CD1c-positive myeloid dendritic cell (primary cell): ENCODE measurements around the gene ARNT2.

ENCODE experiments used
- DNase-seq: peaks from one replicate; pipeline ENCODE4 v3.0.0-alpha.2; 2016; ENCODE audit errors: extremely low spot score

Gene ARNT2

DNA sequence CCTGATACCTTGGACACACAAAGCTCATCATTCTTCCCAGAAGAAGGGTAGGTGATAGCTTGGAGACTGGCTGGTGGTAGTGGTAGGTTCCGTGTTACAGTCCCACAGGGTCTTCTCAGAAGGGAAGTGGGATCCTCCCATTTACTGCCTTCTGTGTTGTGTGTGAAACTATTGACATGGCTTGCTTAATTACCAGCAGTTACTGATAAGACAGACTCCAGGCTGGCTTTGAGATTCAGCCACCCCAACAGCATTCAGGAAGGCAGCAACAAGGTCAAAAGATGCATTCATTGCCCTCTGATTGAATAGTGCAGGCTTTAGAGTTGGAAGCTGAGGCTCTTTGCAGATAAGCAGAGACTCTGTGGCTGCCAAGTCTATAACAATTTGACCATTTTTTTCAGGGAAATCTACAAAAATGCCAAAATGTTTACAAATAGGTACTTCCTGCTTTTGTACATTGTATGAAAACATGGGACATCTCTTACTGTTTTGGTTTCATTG, 7.7 kb downstream of the ARNT2 start:
- DNase-seq = no peak

DNA sequence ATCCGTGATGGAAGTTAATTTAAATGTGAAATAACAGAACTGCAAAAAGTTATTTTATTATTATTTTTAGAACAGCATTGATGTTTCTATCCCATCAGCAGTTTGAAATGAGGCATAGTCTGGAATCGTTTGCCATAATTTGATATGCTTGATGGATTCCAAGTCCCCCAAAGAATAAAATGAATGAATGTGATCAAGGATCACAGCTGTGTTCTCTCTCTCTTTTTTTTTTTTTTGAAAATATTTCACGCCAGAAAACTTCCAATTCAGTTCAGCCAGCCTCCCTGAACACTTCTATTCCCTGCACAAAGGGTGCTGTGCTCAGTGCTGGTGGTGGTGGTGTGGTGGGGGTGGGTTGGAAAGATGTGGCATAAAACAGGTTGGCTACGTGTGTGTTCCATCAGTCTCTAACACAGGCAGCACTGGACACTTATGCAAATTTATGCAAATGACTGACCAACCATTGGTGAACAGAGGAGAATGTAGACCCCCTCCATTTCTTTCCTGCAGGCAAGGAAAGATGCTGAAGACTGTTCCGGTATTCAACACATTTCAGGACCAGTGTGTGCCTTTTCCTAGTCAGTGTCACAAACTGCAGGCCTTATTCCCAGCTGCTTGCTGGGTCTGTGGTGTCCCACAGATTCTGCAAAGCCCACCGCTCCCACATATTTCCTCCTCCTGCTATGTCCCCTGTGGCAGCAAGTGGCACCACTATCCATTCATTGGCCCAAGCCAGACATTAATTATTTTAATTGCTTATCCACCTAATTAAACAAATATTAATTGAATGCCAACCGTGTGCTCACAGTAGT, 10.6 kb downstream of the ARNT2 start:
- no peak for DNase-seq

- no peak for DNase-seq
Observed at GRCh38 chr15:80415358-80415670, 11.1 kb downstream of the ARNT2 start.

- DNase-seq = no peak
Observed at GRCh38 chr15:80416702-80417101, 12.5 kb downstream of the ARNT2 start.

DNA sequence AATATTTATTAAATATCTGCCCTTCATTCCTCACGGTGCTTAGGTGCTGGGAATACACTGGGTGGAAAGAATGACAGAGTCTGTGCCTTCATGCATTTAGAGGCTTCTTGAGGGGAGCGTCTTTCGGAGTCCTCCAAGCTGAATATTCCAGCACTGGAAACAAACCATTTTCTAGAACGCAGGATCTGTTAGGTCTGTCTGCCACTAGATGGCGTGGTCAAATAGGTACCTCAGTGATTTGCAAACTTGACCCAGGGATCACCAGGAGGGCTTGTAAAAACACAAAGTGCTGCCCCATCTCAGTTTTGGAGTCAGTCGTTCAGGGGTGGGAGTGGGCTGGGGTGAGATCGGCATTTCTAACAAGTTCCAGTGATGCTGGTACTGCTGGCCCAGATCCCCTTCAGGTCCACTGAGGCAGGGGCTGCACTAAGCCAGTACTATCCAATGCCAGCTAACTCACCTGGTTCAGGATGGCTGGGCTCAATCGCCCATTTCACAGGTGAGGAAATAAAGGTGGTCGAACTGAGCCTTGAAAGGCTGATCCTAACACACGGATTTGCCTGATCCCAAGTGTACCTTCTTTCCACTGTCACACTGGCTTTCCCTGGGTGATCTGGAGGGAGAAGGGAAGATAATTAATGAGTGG, 14.8 kb downstream of the ARNT2 start:
- peak; percentile 49 for DNase-seq

DNA sequence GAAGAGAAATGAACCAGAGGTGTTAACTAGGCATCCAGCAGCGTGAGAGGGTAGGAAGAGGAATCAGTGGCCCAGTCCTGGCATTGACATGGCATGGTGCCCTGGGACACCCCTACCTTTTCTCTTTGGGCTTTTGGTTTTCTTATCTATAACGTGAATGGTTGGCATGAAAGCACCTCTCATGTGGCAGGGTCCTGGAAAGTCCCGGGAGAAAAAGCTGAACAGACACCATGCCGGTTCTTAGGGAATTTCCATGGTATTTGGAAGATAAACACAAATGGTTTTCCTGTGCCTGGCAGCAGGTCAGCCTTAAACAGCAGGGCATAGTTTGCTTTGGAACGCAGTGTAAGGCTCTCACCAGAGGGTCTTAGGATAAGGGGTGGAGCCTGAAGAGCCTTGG, 15.4 kb downstream of the ARNT2 start:
- DNase-seq = no peak

- no peak for DNase-seq
Observed at GRCh38 chr15:80420658-80421057, 16.5 kb downstream of the ARNT2 start.

DNA sequence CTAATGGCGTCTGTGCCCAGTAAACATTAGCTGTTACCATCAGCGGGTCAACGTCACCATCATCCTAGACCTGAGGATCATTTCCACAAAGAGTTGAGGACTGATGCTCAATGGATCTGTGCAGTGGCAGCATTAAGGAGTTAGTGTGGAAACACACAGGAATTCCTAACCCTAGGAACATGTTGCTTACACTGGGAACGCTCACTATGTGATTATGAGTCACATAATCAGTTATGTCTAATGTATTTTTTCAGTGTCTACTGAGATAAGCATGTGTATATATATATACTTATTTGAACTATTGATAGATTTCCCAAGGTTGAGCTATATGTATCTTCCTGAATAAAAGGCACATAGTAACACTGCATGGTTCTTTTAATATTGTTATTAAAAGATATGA, 19.0 kb downstream of the ARNT2 start:
- DNase-seq = no peak

DNA sequence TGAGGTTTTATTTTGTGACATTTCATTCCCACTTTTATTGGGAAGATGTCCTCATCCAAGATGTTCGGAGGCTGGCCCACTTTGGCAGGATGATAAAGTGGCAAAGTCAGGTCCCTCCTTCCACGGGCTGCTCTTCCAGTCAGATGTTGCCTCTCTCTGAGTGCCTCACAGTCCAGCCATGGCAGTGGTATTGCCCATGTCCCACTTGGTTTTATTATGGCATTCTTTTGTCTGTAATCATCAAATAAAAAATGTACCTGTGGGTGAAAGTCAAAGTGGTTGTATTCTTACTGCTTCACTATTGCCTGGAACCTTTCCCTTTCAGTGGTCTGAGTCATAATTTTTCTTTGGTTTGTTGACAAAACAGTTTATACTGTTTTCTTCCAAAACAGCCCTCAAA, 20.2 kb downstream of the ARNT2 start:
- no peak for DNase-seq

GRCh38 chr15:80426316-80426715, 22.1 kb downstream of the ARNT2 start:
- no peak for DNase-seq

- no peak for DNase-seq
Observed at GRCh38 chr15:80429964-80430363, 25.8 kb downstream of the ARNT2 start.

DNA sequence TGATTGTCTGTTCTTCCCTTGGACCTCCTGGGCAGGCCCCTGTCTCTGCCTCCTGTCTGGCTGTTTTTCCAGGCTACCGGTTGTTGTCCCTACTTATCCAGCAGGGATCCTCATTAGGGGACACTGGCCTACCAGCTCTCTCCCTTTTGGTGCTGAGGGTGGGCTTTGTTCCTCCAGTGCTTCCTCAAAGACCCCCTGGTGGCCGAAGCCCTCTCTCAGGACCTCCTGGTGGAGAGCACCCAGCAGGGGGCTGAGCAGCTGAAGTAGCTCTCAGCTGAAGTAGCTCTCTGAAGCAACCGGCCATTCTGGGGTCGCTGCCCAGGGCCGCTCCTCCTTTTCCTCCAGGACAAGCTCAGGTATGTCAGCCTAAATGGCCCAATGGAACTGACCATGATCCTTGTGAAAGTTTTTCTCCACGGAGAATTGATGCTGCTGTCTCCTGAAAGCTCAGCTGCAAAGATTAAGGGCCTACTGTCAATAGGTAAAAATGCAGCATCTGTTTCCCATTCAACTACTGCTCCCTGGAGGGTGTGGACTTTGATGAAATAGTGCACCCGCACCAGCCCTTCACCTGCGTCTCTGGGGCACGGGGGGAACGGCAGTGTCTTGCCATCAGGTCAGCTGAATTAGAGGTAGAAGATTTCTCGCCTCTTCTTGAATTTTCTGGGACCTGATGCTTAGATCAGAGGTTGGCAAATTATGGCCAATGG, 27.6 kb downstream of the ARNT2 start:
- no peak for DNase-seq

DNA sequence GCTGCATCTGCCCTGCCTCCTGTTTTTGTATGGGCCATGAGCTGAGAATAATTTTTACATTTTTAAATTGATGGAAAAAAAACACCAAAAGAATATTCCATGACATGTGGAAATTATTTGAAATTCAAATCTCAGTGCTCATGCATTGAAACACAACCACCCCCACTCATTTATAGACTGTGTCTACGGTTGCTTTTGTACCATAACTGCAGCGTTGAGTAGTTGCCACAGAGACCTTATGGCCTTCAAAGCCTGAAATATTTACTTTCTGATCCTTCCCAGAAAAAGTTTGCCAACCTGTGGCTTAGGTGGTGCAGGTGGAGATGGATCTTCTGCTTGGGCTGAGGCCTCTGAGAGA, 28.1 kb downstream of the ARNT2 start:
- DNase-seq = no peak

- DNase-seq = no peak
Observed at GRCh38 chr15:80433836-80434235, 29.7 kb downstream of the ARNT2 start.

DNA sequence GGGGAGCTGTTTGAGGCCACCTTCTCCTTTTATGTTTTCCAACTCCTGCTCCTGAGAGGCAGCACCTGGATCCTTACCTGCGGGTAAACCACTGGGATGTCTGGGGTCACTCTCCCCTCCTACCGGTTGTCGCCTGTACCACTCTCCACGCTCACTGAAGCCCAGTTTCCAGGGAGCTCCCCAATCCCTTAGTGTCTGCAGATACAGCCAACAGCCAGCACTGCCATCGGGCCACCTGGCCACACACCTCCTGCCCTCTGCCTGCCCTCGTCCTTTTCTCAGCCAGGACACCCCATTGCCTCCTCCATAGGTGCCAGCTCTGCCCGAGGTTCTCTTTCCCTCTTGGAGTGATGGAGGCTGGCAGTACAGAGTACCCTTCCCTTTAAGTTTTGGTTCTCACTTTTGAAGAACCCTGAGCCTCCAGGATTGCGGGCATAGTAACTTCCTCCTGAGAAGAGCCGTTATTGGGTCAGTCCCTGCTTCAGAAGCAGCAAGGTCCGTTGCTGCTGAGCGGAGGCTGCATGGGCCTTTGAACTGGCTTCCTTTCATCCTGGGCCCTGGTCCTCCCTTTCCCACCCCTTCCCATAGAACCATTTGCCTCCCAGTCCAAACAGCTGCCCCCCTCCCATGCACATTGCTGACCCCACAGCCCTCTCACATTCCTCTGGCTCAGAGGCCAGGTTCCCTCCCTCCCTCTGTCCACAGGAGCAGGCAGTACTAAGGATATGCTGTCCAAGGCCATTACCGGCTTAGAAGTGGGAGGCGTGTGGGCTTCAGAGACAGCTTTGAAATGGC, 30.9 kb downstream of the ARNT2 start:
- DNase-seq = peak; percentile 67

GRCh38 chr15:80436511-80437307, 32.5 kb downstream of the ARNT2 start:
- peak; percentile 25 for DNase-seq

GRCh38 chr15:80437334-80437891, 33.2 kb downstream of the ARNT2 start:
- peak; percentile 79 for DNase-seq

DNA sequence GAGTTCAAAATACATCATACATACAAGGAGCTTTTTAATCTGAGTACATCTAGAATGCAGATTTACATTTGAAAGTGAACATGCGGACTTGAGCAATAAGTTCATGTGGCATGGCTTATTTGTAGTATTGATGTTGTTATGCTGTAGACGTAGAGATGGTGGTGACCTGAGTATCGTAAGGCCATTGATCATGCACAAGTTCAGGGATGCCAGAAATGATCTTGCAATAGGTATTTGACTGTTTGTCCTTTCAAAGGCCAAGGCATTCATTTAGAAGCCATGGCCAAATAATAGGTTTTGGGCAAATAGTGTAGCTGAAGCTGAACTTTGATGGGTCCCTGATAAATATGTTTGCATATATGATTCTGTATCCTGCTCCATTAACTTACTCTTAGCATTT, 35.0 kb downstream of the ARNT2 start:
- no peak for DNase-seq

DNA sequence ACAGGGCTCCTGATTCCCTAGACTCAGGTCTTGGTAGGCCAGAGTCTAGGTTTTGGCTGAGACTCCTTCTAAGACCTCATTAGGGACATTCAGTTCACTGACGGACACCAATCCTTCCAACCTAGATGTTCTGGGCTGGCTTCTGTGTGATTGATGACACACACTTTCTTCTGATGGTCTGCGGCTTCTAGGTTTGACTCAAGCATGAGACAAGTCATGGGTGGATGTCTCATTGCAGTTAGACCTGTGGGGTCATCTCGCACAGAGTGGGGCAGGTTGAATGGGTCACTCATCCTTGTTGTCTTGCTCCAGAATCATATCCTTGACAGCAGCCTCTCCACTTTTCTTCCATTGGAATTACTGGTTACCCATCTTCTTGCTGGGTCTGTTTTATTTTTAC, 35.8 kb downstream of the ARNT2 start:
- no peak for DNase-seq

DNA sequence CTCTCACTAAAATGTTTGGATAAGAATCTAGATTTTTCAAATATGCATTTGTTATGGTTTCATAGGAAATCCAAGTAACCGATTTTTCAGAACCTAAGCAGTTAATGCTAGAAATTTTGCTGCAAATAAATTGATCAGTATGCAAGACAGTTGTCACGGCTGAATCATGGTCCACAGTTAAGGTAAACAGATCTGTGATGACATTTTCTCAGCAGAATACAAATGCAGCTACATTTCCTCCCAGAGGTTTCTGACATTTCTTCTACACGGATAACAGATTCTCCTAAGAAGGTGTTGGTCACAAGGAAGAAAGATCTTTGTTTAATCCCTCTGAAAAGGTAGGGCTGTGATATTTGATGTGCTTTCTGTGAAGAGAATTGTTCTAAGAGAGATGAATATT, 36.9 kb downstream of the ARNT2 start:
- no peak for DNase-seq

- no peak for DNase-seq
Observed at GRCh38 chr15:80441714-80442113, 37.5 kb downstream of the ARNT2 start.
